ENCODE measurements around the gene PEX3. TPM values are rescaled to one million over a fixed set of nuclear protein-coding genes. Genes with fewer than 3 reads are reported as not detected.

The PEX3 gene
- total RNA-seq, 1 donor from 2014 or later = 7.8 TPM

DNA sequence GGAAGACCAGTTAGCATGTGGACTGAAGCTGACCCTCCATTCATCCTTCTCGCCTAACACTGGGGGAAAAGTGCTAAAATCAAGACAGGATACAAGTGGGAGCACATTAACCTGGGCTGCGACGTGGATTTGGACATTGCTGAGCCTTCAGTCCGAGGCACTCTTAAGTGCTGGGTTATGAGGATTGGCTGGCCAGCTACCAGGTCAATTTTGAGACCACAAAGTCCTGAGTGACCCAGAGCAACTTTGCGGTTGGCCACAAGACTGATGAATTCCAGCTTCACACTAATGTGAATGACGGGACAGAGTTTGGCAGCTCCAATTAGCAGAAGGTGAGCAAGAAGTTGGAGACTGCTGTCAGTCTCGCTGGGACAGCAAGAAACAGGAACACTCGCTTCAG is 40.2 kb downstream of the PEX3 start:
- no peak for DNase-seq (ENCODE audit: low read depth)
- no peak overlapping the region for H3K4me3 ChIP-seq (ENCODE audit: low read depth, low read length)
- TF ChIP-seq CTCF (conservative IDR thresholded peaks at IDR 0.05; ENCODE audit: low read depth, low read length) = no peak

DNA sequence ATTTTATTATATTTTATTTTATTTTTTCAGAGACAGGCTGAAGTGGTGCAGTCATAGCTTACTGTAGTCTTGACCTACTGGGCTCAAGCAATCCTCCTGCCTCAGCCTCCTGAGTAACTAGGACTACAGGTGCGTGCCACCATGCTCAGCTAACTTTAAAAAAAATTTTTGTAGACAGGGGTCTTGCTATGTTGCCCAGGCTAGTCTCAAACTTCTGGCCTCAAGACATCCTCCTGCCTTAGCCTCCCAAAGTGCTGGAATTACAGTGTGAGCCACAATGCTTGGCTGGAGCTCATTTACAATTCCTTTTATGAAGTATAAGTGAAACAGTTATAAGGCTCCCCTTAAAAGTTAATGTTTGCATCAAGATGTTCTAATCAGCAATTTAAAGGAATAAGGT is 46.4 kb downstream of the PEX3 start:
- no peak overlapping the region for H3K4me3 ChIP-seq (ENCODE audit: low read depth, low read length)
- DNase-seq (ENCODE audit: low read depth) = no peak
- TF ChIP-seq CTCF (conservative IDR thresholded peaks at IDR 0.05; ENCODE audit: low read depth, low read length) = no peak

DNA sequence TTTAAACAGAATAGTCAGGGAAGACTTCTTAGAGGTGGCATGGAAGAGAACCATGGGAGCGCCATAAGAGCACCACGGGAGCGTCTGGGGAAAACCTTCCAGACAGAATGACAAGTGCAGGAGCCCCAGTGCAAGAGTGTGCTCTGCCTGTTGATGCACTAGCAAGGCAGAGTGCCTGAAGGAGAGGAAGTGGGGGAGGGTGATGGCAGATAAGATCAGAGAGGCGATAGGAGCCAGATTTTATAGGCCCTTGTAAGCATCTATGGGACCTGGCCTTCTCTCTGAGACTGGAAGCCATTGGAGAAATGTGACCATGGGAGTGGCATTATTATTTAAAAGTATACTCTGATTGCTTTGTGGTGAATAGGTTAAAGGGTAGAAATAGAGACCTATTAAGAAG is 47.8 kb downstream of the PEX3 start:
- DNase-seq (ENCODE audit: low read depth) = no peak
- no peak for TF ChIP-seq CTCF (conservative IDR thresholded peaks at IDR 0.05; ENCODE audit: low read depth, low read length)

DNA sequence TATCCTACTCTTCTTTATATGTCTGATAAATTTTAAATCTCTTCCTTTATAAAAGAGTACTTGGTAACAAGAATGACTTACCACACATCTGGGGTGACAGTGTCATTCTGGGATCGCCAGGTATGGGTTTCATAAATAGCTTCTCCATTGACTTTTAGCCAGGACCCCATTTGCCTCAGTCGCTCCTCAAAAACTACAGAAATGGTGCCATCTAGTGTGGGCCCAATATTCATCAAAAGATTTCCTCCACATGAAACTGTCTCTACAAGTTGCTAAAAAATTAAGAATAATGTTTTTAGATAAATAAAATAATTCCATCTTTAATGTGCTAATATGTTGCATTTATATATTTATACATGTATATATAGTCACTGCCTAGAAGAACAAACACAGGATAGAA is 51.2 kb downstream of the PEX3 start:
- TF ChIP-seq CTCF (conservative IDR thresholded peaks at IDR 0.05; ENCODE audit: low read depth, low read length) = peak; percentile 15
- no peak overlapping the region for H3K4me3 ChIP-seq (ENCODE audit: low read depth, low read length)
- no peak for DNase-seq (ENCODE audit: low read depth)

More for the DNA sequence above, 47.8 kb downstream of the PEX3 start:
- H3K4me3 ChIP-seq (ENCODE audit: low read depth, low read length) = no peak overlapping the region

DNA sequence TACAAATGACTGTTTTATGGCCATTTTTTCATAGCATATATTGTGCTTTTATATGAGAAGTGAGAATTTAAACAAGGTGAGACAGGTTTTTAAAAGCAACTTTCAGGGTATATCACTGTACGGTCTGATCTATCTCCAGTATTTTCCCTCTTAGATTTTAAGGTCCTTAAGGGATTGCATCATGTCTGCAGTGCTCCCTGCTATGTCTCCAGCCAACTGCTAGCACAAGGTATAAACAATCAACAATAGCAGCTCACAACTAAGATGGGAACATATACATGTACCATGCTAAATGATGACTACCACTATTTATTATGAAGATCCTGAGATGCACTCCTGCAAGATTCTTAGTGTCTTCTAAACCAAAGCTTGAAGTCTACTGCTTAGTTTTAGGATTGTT is 53.8 kb downstream of the PEX3 start:
- H3K4me3 ChIP-seq (ENCODE audit: low read depth, low read length) = no peak overlapping the region
- TF ChIP-seq CTCF (conservative IDR thresholded peaks at IDR 0.05; ENCODE audit: low read depth, low read length) = no peak
- DNase-seq (ENCODE audit: low read depth) = no peak

- H3K4me3 ChIP-seq (ENCODE audit: low read depth, low read length) = no peak overlapping the region
- DNase-seq (ENCODE audit: low read depth) = no peak
- no peak for TF ChIP-seq CTCF (conservative IDR thresholded peaks at IDR 0.05; ENCODE audit: low read depth, low read length)
Observed at GRCh38 chr6:143505111-143505510, 54.5 kb downstream of the PEX3 start.

- DNase-seq (ENCODE audit: low read depth) = no peak
- TF ChIP-seq CTCF (conservative IDR thresholded peaks at IDR 0.05; ENCODE audit: low read depth, low read length) = no peak
- no peak overlapping the region for H3K4me3 ChIP-seq (ENCODE audit: low read depth, low read length)
Observed at GRCh38 chr6:143505537-143505936, 54.9 kb downstream of the PEX3 start.

Data from epithelial cell of proximal tubule (primary cell).